ENCODE results near the gene CFL2.
"Not testable (repeated sequence)": the region's sequence is repeated elsewhere in the genome, so short reads cannot be mapped to it uniquely, and the experiment has no call there.

Gene CFL2

GRCh38 chr14:34714320-34715126 is at the start of gene CFL2:
Gene CFL2 (minus strand): TSS chr14:34714593. CDS start chr14:34714540, 53 bp downstream.
- DNase-seq, result peak; percentile 11

- DNase-seq, result no peak
Observed at GRCh38 chr14:34755215-34755614, 40.8 kb upstream of the CFL2 start.

GRCh38 chr14:34754687-34755086 is 40.3 kb upstream of the CFL2 start:
- DNase-seq, result no peak

GRCh38 chr14:34750670-34751069 is 36.3 kb upstream of the CFL2 start:
- no peak for DNase-seq

- DNase-seq, result no peak
Observed at GRCh38 chr14:34750233-34750632, 35.8 kb upstream of the CFL2 start.

- DNase-seq, result no peak
Observed at GRCh38 chr14:34749408-34749807, 35.0 kb upstream of the CFL2 start.

GRCh38 chr14:34742270-34743115 is 28.1 kb upstream of the CFL2 start:
- no peak for DNase-seq

GRCh38 chr14:34741840-34742239 is 27.4 kb upstream of the CFL2 start:
- no peak for DNase-seq

- not testable (repeated sequence) for DNase-seq
Observed at GRCh38 chr14:34740139-34740538, 25.7 kb upstream of the CFL2 start.

- DNase-seq, result not testable (repeated sequence)
Observed at GRCh38 chr14:34737079-34737478, 22.7 kb upstream of the CFL2 start.

GRCh38 chr14:34733245-34733644 is 18.9 kb upstream of the CFL2 start:
- DNase-seq, result no peak

- DNase-seq, result no peak
Observed at GRCh38 chr14:34732802-34733201, 18.4 kb upstream of the CFL2 start.

GRCh38 chr14:34723867-34724266 is 9.5 kb upstream of the CFL2 start:
- no peak for DNase-seq

- DNase-seq, result peak; percentile 11
Observed at GRCh38 chr14:34722723-34723545, 8.5 kb upstream of the CFL2 start.

- DNase-seq, result no peak
Observed at GRCh38 chr14:34721129-34721528, 6.7 kb upstream of the CFL2 start.

- DNase-seq, result no peak
Observed at GRCh38 chr14:34718750-34719304, 4.4 kb upstream of the CFL2 start.

- no peak for DNase-seq
Observed at GRCh38 chr14:34715127-34715863, 902 bp upstream of the CFL2 start.

GRCh38 chr14:34713681-34714319 is 593 bp downstream of the CFL2 start:
- no peak for DNase-seq

GRCh38 chr14:34713122-34713680 is 1.2 kb downstream of the CFL2 start:
- DNase-seq, result no peak

GRCh38 chr14:34711796-34712712 is 2.3 kb downstream of the CFL2 start:
- DNase-seq, result no peak

All from NCI-H1048 (cell line).